GM20431 (cell line): ENCODE data around the gene PDZD8.
"Not testable (repeated sequence)": the region's sequence is repeated elsewhere in the genome, so short reads cannot be mapped to it uniquely, and the experiment has no call there.

Experiments
- in situ Hi-C: fragments of 300-500 bp; cut with MseI, MboI; formaldehyde crosslinking; loops from one replicate; pipeline ENCODE4 v1.15.0; 2020; ENCODE audit warnings: low sequenced_read_pairs; ENCODE audit not compliant: unreplicated experiment

Gene PDZD8

DNA sequence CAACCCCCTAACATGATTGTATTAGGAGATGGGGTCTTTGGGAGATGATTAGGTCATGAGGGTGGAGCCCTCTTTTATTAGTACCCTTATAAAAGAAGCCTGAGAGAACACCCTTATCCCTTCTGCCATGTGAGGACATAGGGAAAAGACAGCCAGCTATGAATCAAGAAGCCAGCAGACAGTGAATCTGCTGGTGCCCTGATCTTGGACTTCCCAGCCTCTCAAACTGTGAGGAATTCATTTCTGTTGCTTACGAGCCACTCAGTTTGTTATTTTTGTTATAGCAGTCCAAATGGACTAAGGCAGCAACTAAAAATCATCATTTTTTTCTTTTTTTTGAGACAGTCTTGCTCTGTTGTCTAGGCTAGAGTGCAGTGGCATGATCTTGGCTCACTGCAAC, 74.6 kb downstream of the PDZD8 start:
- in situ Hi-C loops: no loop called here

DNA sequence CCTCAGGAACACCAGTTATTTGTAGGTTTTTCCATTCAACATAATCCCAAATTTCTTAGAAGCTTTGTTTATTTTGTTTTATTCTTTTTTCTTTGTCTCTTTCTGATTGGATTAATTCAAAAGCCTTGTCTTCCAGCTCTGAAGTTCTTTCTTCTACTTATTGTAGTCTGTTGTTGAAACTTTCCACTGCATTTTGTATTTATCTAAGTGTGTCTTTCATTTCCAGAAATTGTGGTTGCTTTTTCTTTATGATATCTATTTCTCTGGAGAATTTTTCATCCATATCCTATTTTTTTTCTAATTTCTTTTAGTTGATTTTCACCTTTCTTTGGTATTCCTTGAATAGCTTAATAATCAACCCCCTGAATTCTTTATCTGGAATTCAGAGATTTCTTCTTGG, 75.8 kb downstream of the PDZD8 start:
- in situ Hi-C loops: no loop called here

DNA sequence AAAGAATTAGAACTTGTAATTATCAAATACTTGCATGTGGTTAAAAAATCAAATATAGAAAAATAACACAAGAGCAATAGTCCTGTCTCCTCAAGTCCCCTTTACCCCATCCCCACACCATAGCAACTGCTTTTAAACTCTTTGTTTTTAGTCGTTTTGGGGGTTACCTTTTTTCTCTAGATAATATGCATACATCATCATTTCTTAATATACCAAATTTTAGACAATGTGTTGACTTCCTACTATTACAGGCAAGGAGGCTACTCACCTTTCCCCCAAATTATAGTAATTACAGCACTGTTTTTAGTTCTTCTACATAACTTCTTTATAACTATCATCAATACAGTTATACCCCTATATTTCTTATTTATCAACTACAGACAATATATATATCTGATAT, 77.0 kb downstream of the PDZD8 start:
- in situ Hi-C loops: no loop called here

DNA sequence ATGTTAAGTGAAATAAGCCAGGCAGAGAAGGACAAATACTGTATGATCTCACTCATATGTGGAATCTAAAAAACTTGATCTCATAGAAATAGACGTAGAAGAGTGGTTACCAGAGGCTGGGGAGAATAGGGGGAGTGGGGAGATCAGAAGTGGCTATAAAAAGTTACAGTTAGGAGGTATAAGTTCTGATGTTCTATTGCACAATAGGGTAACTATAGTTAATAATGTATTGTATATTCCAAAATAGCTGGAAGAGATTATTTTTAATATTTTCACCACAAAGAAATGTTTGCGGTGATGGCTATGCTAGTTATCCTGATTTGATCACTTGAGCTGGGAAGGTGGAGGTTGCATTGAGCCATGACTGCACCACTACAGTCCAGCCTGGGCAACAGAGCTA, 80.5 kb downstream of the PDZD8 start:
- in situ Hi-C loops: no loop called here

GRCh38 chr10:117294039-117294645, 81.1 kb downstream of the PDZD8 start:
- in situ Hi-C loops: no loop called here

- in situ Hi-C loops: not testable (repeated sequence)
Observed at GRCh38 chr10:117290872-117291271, 84.4 kb downstream of the PDZD8 start.

DNA sequence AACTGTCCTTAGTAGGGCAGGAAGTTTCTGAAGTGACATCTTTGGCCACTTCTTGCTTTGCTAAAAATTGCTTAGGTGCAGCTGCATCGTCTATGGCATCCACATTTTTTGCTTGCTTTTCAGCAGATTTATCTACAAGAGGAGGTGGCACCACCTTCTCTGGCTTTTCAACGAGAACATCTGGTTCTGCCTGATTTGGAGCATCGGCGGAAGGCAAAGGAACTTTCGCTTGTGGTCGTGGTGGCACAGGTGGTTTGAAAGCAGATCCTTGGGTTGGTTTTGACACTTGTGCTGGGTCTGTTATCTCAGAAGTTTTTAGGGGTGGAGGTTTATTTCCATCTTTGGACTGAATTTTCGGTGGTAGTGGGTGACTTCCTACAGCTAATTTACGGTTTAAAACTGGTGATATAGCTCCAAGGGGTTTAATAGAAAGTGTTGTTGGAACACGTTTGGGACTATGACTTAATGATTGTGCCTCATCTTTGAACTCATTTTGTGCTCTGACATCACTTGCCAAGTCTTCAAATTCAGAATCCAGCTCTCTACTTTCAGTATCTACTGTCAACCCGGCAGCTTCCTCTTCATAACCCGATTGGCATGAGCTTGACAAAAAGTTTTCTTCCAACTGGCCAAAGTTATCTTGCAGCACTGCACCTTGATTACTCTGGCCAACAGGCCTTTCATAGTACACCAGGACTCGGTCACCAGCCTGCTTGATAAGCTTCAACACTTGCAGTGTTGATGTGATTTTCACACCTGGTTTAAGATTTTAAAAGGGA, 90.3 kb downstream of the PDZD8 start:
- in situ Hi-C loops: no loop called here

GRCh38 chr10:117277675-117278074, 97.6 kb downstream of the PDZD8 start:
- in situ Hi-C loops: no loop called here

GRCh38 chr10:117275121-117275520, 100.1 kb downstream of the PDZD8 start:
- in situ Hi-C loops: no loop called here

GRCh38 chr10:117274509-117274908, 100.7 kb downstream of the PDZD8 start:
- in situ Hi-C loops: no loop called here

DNA sequence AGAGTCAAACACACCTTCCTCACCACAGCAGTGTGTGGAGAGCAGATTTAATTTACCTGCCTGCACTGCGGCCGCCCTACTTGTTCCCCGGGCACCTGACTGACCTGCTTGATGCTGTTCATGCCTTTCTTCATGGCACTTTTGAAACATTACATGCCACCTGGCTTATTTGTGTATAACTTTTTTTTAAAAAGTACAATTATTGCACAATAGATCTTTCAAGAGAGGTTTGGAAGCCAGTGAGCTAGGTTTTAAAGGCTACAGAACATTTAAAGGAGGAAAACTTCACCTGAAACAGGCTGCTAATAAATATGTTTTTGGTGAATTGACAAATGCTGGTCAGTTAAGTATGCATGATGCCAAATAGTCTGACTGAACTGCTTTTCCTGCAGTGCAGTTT, 101.3 kb downstream of the PDZD8 start:
- in situ Hi-C loops: no loop called here

DNA sequence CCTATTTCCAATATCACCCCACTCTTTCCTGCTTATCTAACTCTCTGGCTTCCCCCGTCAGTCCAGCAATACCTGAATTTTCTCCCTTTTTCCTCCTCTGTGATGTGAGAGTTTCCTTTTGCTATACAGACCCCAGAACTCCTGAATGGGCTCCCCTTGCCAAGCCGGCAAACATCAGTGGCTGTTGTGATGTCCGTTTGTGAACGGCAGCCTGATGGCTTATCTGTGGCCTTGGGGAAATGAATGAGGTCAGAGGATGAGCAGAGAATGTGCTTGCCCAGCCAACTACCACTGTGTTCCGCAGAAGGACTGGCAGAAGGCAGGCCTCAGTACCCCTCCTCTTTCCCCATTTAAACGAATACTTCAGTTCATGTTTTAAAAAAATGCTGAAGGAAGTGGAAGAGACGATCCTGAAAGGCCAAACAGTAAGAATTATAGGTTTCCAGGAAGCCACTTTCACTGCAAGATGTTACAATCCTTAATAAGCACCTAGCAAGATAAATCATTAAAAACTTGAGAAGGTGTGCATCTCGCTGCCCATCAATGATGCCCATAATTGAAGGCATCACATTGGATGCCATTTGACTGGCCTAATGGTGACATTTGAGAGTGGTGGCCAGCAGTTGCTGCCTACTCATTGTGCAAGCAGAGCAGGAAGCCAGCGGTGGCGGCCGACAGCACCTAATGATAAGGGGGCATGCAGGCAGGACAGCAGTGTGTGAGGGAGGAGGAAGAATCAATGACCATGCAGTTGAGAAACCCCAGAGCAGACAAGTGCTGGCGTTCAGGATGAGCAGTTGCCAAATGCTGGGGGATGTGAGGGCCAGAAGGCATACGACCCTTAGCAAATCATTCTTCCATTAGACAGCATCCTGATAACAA, 102.8 kb downstream of the PDZD8 start:
- in situ Hi-C loops: no loop called here

GRCh38 chr10:117271427-117271826, 103.8 kb downstream of the PDZD8 start:
- in situ Hi-C loops: no loop called here

DNA sequence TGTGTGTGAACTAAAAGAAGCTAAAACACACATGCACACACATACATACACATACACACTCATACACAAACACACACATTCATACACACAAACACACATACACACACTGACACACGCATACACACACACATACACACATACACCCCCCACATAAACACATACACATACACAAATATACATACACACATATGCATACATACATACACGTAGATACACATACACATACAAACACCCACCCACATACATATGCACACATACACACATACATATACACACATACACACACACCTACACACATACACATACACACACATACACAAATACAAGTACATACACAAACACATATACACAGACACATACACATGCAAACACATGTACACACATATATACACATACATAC, 106.3 kb downstream of the PDZD8 start:
- in situ Hi-C loops: no loop called here

- in situ Hi-C loops: no loop called here
Observed at GRCh38 chr10:117268258-117268657, 107.0 kb downstream of the PDZD8 start.

- in situ Hi-C loops: no loop called here
Observed at GRCh38 chr10:117266812-117267211, 108.4 kb downstream of the PDZD8 start.

DNA sequence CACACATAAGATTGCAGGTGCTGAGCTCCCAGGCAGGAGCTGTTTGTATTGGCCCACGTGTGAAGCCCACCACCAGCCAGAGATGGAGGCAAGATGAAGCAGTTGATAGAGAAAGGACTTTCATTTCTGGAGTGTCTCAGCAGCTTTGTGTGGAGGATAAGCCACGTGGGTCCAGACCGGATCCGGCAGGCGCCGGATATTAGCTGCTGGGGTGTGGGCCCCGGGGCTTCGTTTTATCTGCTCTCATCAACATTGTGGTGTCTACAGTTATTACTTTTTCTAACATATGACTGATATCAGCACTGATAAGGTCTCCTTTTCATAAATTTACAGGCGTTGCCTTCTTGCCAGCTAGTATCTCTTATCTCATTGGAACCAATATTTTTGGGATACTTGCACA, 108.8 kb downstream of the PDZD8 start:
- in situ Hi-C loops: no loop called here

DNA sequence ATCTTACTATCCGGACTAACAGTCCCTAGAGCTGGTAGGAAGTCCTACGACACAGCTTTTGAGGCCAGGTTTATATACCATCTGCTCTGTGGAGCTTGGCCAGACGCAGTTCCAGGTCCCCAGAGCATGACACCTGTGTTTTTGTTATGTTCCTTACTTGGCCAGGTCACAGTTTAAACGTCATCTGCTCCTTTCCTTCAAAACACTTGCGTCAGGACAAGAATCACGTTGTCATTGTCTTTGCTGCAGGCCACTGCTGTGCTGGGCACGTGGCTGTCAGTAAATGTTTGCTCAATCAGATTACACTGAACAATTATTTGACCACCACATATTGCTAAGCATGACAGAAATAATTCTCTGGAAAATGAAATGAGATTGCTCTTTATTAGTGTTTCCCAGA, 110.5 kb downstream of the PDZD8 start:
- in situ Hi-C loops: no loop called here

- in situ Hi-C loops: no loop called here
Observed at GRCh38 chr10:117262903-117263293, 112.3 kb downstream of the PDZD8 start.

GRCh38 chr10:117262291-117262902, 112.8 kb downstream of the PDZD8 start:
- in situ Hi-C loops: no loop called here

GRCh38 chr10:117261501-117261900, 113.7 kb downstream of the PDZD8 start:
- in situ Hi-C loops: no loop called here
